K562 (cell line): ENCODE results near the gene PRTFDC1. TPM values are rescaled to one million over a fixed set of nuclear protein-coding genes. Genes with fewer than 3 reads are reported as not detected.
A peak's percentile ranks its signal among the peaks of the same experiment; 100 is the strongest.

ENCODE experiments used
- BCL6 ChIP-seq: fragments of 250-450 bp; sonication (Bioruptor Pico); IDR thresholded peaks from 2 replicates; pipeline ENCODE4 v1.4.0; 2020
- CREBBP ChIP-seq: IDR thresholded peaks from one replicate; pipeline ENCODE4 v1.6.1; 2012; ENCODE audit warnings: low read depth, mild to moderate bottlenecking, control low read depth, inconsistent platforms, low read length
- ESRRA ChIP-seq: fragments of 450-650 bp; IDR thresholded peaks from 2 replicates; pipeline ENCODE4 v1.6.1; 2014; ENCODE audit warnings: low read depth, mild to moderate bottlenecking, moderate library complexity, borderline replicate concordance
- FOXA1 ChIP-seq: fragments of 450-650 bp; IDR thresholded peaks from 2 replicates; pipeline ENCODE4 v1.6.1; 2016; ENCODE audit warnings: mild to moderate bottlenecking, borderline replicate concordance
- KLF10 ChIP-seq: fragments of 250-450 bp; sonication (Bioruptor Pico); IDR thresholded peaks from 2 replicates; pipeline ENCODE4 v1.6.1; 2021; ENCODE audit warnings: matching md5 sums
- MAFF ChIP-seq: IDR thresholded peaks from 2 replicates; pipeline ENCODE4 v1.6.1; 2012; ENCODE audit warnings: low read length, improper control_type of control experiment
- MTA1 ChIP-seq: fragments of 450-650 bp; IDR thresholded peaks from 2 replicates; pipeline ENCODE4 v1.6.1; 2017; ENCODE audit warnings: borderline replicate concordance
- POLR2AphosphoS5 ChIP-seq: IDR thresholded peaks from 2 replicates; pipeline ENCODE4 v1.6.1; 2011; ENCODE audit warnings: mild to moderate bottlenecking, low read depth, low read length, moderate library complexity; ENCODE audit not compliant: control insufficient read depth, insufficient read depth
- POLR2H ChIP-seq: IDR thresholded peaks from 2 replicates; pipeline ENCODE4 v1.6.1; 2016; ENCODE audit warnings: missing genetic modification characterization, low read depth, mild to moderate bottlenecking, control low read depth, missing compliant biosample characterization, moderate library complexity
- RBM39 ChIP-seq: fragments of 200-400 bp; formaldehyde crosslinking; optimal IDR thresholded peaks from 2 replicates; pipeline ENCODE3; 2018; ENCODE audit warnings: low read depth, low read length
- SREBF1 ChIP-seq: fragments of 150-350 bp; IDR thresholded peaks from 2 replicates; pipeline ENCODE4 v1.6.1; 2014; ENCODE audit warnings: antibody characterized with exemption, low read depth, low read length, borderline replicate concordance
- ZC3H4 ChIP-seq: sonication (generic); formaldehyde crosslinking; IDR thresholded peaks from 2 replicates; pipeline ENCODE4 v1.9.0; 2021; ENCODE audit warnings: missing genetic modification reagents, borderline replicate concordance
- ZC3H8 ChIP-seq: fragments of 450-650 bp; IDR thresholded peaks from 2 replicates; pipeline ENCODE4 v1.6.1; 2017
- ZNF174 ChIP-seq: fragments of 250-450 bp; sonication (Bioruptor Pico); IDR thresholded peaks from 2 replicates; pipeline ENCODE4 v1.4.0; 2020; ENCODE audit warnings: mild to moderate bottlenecking
- ZSCAN29 ChIP-seq: fragments of 450-650 bp; IDR thresholded peaks from 2 replicates; pipeline ENCODE4 v1.6.1; 2017
- polyA plus RNA-seq, 8 experiments: library from polyadenylated mRNA; depleted of rRNA in 4 of 8; stranded (reverse) in 5 of 8; unstranded in 3 of 8; fragments of >200 nt; fragmentation: Nextera tagmentation in 2 of 8; fragmentation: Illumina TruSeq in 1 of 8; extraction: Ambion mirVana in 2 of 8; extraction: Trizol in 1 of 8; gene quantifications; 2 replicates each; pipeline versions ENCODE4 v1.2.1 to v1.2.3, GENCODE V29; 2011 to 2014; ENCODE audit warnings: inconsistent platforms in 1 of 8, missing spikeins in 1 of 8
- total RNA-seq, 7 experiments: library from RNA; depleted of rRNA in 6 of 7; stranded (reverse); fragments of >200 nt in 6 of 7; fragmentation: Illumina TruSeq in 2 of 7; extraction: Trizol in 2 of 7; gene quantifications; 2 replicates each; pipeline versions ENCODE4 v1.2.1 to v1.2.3, GENCODE V29; 2011 to 2021; ENCODE audit warnings: low replicate concordance in 1 of 7
- TF ChIP-seq, protein P1 (sequence below): fragments of 450-650 bp; IDR thresholded peaks from 2 replicates; pipeline ENCODE4 v1.6.1; 2016; ENCODE audit warnings: mild to moderate bottlenecking
- TF ChIP-seq, protein P2 (sequence below): fragments of 450-650 bp; IDR thresholded peaks from 2 replicates; pipeline ENCODE4 v1.6.1; 2016; ENCODE audit warnings: missing biosample characterization, missing genetic modification characterization
- TF ChIP-seq, protein P3 (sequence below): fragments of 450-650 bp; IDR thresholded peaks from 2 replicates; pipeline ENCODE4 v1.6.1; 2018; ENCODE audit not compliant: partially characterized antibody

PRTFDC1 gene
- total and polyA plus RNA-seq, 9 of the 15 experiments (the other 6 are each of a cell fraction or from before 2014, with no cell fraction given), result 7.0 to 27.6 (median 10.0) TPM

DNA sequence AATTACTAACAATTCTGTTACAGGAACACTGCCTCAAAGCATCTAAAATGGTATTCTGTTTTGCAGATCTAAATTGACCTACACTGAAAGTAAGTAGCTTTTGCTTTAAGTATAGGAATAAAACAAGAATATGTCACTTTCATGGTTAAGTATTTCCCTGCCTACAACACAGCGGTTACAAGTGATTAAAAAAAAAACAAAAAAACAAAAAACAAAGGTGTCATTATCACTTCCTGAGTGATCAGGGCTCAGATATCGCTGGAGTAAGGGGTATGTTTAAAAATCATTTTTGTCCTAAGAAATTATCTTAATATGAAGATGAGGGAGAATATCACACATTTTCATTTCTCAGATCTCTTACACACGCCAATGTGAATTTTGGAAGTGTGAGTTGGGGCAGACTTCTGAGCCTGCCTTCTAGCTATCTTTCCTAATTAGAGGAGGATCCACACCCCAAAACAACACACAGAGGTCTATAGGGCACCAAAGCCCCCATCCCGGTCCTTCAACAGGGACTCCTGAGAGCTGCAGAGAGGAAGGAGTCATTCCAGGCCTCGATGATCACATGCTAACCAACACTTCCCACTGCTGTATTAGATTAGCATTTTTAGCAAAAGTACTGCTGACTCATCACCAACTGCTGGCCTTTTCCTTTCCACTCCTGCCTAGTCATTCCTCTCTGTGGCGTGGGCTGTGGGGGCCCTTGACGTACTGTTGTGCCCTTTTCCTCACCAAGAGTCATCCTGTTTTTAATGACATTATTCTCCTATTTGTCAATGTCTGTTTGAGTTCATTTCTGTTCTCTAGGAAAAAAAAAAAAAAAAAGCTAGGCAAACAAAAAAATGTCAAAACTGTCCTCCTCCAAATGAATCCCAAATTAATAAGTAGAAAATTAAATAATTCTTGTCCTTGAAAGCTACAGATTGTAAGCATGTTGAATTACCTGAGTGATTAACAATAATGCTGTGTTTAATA lies 31.2 kb downstream of the PRTFDC1 start (continued):
- TF ChIP-seq, protein P1, sequence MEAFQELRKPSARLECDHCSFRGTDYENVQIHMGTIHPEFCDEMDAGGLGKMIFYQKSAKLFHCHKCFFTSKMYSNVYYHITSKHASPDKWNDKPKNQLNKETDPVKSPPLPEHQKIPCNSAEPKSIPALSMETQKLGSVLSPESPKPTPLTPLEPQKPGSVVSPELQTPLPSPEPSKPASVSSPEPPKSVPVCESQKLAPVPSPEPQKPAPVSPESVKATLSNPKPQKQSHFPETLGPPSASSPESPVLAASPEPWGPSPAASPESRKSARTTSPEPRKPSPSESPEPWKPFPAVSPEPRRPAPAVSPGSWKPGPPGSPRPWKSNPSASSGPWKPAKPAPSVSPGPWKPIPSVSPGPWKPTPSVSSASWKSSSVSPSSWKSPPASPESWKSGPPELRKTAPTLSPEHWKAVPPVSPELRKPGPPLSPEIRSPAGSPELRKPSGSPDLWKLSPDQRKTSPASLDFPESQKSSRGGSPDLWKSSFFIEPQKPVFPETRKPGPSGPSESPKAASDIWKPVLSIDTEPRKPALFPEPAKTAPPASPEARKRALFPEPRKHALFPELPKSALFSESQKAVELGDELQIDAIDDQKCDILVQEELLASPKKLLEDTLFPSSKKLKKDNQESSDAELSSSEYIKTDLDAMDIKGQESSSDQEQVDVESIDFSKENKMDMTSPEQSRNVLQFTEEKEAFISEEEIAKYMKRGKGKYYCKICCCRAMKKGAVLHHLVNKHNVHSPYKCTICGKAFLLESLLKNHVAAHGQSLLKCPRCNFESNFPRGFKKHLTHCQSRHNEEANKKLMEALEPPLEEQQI, result peak; percentile 88
- TF ChIP-seq ZSCAN29, result no peak
- 0 out of 2 replicates have a peak, but pooled peaks have one; percentile 51 for TF ChIP-seq ZNF174 (CRISPR knock-in tag)
- TF ChIP-seq CREBBP, result no peak
- no peak for TF ChIP-seq FOXA1
- TF ChIP-seq MAFF, result peak; percentile 100
- TF ChIP-seq POLR2H (tag), result peak; percentile 43; the same call in 1 of the 2 replicates
- TF ChIP-seq RBM39, result no peak
- TF ChIP-seq POLR2AphosphoS5, result 0 out of 2 replicates have a peak, but pooled peaks have one; percentile 26
- peak; percentile 85 for TF ChIP-seq MTA1
- TF ChIP-seq, protein P2, sequence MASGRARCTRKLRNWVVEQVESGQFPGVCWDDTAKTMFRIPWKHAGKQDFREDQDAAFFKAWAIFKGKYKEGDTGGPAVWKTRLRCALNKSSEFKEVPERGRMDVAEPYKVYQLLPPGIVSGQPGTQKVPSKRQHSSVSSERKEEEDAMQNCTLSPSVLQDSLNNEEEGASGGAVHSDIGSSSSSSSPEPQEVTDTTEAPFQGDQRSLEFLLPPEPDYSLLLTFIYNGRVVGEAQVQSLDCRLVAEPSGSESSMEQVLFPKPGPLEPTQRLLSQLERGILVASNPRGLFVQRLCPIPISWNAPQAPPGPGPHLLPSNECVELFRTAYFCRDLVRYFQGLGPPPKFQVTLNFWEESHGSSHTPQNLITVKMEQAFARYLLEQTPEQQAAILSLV (tag), result peak; percentile 59; the same call in 1 of the 2 replicates
- TF ChIP-seq SREBF1, result no peak
- TF ChIP-seq ZC3H8, result no peak
- TF ChIP-seq BCL6 (CRISPR knock-in tag), result peak; percentile 9; the same call in 1 of the 2 replicates
- TF ChIP-seq, protein P3, sequence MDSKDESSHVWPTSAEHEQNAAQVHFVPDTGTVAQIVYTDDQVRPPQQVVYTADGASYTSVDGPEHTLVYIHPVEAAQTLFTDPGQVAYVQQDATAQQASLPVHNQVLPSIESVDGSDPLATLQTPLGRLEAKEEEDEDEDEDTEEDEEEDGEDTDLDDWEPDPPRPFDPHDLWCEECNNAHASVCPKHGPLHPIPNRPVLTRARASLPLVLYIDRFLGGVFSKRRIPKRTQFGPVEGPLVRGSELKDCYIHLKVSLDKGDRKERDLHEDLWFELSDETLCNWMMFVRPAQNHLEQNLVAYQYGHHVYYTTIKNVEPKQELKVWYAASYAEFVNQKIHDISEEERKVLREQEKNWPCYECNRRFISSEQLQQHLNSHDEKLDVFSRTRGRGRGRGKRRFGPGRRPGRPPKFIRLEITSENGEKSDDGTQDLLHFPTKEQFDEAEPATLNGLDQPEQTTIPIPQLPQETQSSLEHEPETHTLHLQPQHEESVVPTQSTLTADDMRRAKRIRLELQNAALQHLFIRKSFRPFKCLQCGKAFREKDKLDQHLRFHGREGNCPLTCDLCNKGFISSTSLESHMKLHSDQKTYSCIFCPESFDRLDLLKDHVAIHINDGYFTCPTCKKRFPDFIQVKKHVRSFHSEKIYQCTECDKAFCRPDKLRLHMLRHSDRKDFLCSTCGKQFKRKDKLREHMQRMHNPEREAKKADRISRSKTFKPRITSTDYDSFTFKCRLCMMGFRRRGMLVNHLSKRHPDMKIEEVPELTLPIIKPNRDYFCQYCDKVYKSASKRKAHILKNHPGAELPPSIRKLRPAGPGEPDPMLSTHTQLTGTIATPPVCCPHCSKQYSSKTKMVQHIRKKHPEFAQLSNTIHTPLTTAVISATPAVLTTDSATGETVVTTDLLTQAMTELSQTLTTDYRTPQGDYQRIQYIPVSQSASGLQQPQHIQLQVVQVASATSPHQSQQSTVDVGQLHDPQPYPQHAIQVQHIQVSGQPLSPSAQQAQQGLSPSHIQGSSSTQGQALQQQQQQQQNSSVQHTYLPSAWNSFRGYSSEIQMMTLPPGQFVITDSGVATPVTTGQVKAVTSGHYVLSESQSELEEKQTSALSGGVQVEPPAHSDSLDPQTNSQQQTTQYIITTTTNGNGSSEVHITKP, result no peak
- TF ChIP-seq ESRRA, result peak; percentile 53; the same call in 1 of the 2 replicates
- no peak for TF ChIP-seq KLF10 (CRISPR knock-in tag)
- TF ChIP-seq ZC3H4 (CRISPR knock-in tag), result no peak
